ENCODE data around the gene PHYH. TPM values are rescaled to one million over a fixed set of nuclear protein-coding genes. Genes with fewer than 3 reads are reported as not detected.

PHYH gene
- total RNA-seq (2014; rRNA removed) (4.4 and 13.2 TPM in 2 replicates), Bru-seq, nascent RNA (percentile 47 among the genes with signal in this experiment), BruChase-seq, experiment 1, labeled RNA remaining after a 6-hour chase (percentile 53 among the genes with signal in this experiment), BruChase-seq, experiment 2, labeled RNA remaining after a 2-hour chase (percentile 47 among the genes with signal in this experiment)
- long read RNA-seq, transcript PHYH-201 (9 exons, 1,577 nt), result major isoform, 34 of 46 reads
- long read RNA-seq, partial matches to known transcripts, result 3 of 46 reads
- long read RNA-seq, other reads (novel, unspliced or antisense), result 7 of 46 reads

GRCh38 chr10:13299437-13300287 lies at the start of gene PHYH:
TSS of gene PHYH (minus strand) at chr10:13300064. CDS start at chr10:13300042, 22 bp downstream.
- intact Hi-C loops (cut with micrococcal nuclease), result loop anchor here (5.0 kb wide), 1 partner anchor 77 kb away; no protein-coding TSS in a partner anchor
- ChIA-PET CTCF (no interaction called here), POLR2A (ENCODE audit: unreplicated experiment) (interaction anchor here (0.6 to 0.7 kb wide), 2 partner anchors 33 to 109 kb away, joined by 3 read pairs; no protein-coding TSS in a partner anchor)
- no peaks in the 10 kb centered on the region for H3K9me2 ChIP-seq (replicated peaks; ENCODE audit: low read length)
- no peaks in the 10 kb centered on the region for H3F3A ChIP-seq (ENCODE audit: low read length, unreplicated experiment)
- no peaks in the 10 kb centered on the region for H4K20me1 ChIP-seq (ENCODE audit: low read length)
- H3K27me3 ChIP-seq (ENCODE audit: low read length), result no peaks in the 10 kb centered on the region
- peak within 1 kb of the TSS; percentile 76 for H3K9ac ChIP-seq (ENCODE audit: low read length)
- TF ChIP-seq EZH2 (IDR thresholded peaks at IDR 0.05; ENCODE audit: low read length, unreplicated experiment), result no peak
- no peak for TF ChIP-seq EZH2phosphoT487 (IDR thresholded peaks at IDR 0.05; ENCODE audit: borderline replicate concordance, low read length)
- TF ChIP-seq CTCF (conservative IDR thresholded peaks at IDR 0.05; ENCODE audit: low read depth, low read length), result no peak
- no peaks in the 10 kb centered on the region for H3K36me3 ChIP-seq (ENCODE audit: low read depth, low read length)
- H3K9me3 ChIP-seq (ENCODE audit: low read length), result no peaks in the 10 kb centered on the region
- DNase-seq, result peak; percentile 75
- peak within 1 kb of the TSS; percentile 72 for H2AFZ ChIP-seq (ENCODE audit: low read length)
- no TSS peak for BruUV-seq (replicated peaks)
- H3K4me2 ChIP-seq (ENCODE audit: low read length), result peak within 1 kb of the TSS; percentile 89
- ATAC-seq, result peak; percentile 83
- H3K27ac ChIP-seq (ENCODE audit: low read length), result peak within 1 kb of the TSS; percentile 32
- H3K4me1 ChIP-seq (ENCODE audit: insufficient read depth, low read length), result peaks cover 5% of the 10 kb centered on the region; the same call in 1 of the 2 replicates
- no peaks in the 10 kb centered on the region for H3K79me2 ChIP-seq (ENCODE audit: low read length)
- H3K4me3 ChIP-seq (ENCODE audit: low read length), result peak within 1 kb of the TSS; percentile 72

- Histone ChIP-seq H3K4me1 (ENCODE audit: insufficient read depth, low read length) (peaks cover 12% of the 10 kb centered on the region), H3K9me2 (replicated peaks; ENCODE audit: low read length) (no peaks in the 10 kb centered on the region), H2AFZ (ENCODE audit: low read length) (peak within 1 kb of the TSS; percentile 84), H3F3A (ENCODE audit: low read length, unreplicated experiment) (no peaks in the 10 kb centered on the region), H3K79me2 (ENCODE audit: low read length) (peaks cover 35% of the 10 kb centered on the region), H3K4me3 (ENCODE audit: low read length) (peak within 1 kb of the TSS; percentile 80), H3K9me3 (ENCODE audit: low read length) (no peaks in the 10 kb centered on the region), H3K9ac (ENCODE audit: low read length) (peak within 1 kb of the TSS; percentile 89), H3K27ac (ENCODE audit: low read length) (peak within 1 kb of the TSS; percentile 78), H3K27me3 (ENCODE audit: low read length) (no peaks in the 10 kb centered on the region), H3K36me3 (ENCODE audit: low read depth, low read length) (no peaks in the 10 kb centered on the region), H3K4me2 (ENCODE audit: low read length) (peak within 1 kb of the TSS; percentile 97), H4K20me1 (ENCODE audit: low read length) (no peaks in the 10 kb centered on the region)
- no TSS peak for BruUV-seq (replicated peaks)
- ATAC-seq (peak; percentile 79), DNase-seq (peak; percentile 66)
- POLR2A ChIA-PET (ENCODE audit: unreplicated experiment), result no interaction called here
- intact Hi-C loops (cut with micrococcal nuclease), result no loop called here
- TF ChIP-seq EZH2phosphoT487 (IDR thresholded peaks at IDR 0.05; ENCODE audit: borderline replicate concordance, low read length) (no peak), CTCF (conservative IDR thresholded peaks at IDR 0.05; ENCODE audit: low read depth, low read length) (no peak), EZH2 (IDR thresholded peaks at IDR 0.05; ENCODE audit: low read length, unreplicated experiment) (no peak)
- CTCF ChIA-PET, result no interaction called here
Measured at GRCh38 chr10:13348216-13349017, 48.6 kb upstream of the PHYH start, which contains the start of gene SEPHS1. TSS of gene SEPHS1 (minus strand) at chr10:13348293. CDS start at chr10:13344950, 3,343 bp downstream.
